GM13976 (cell line): Measurements from ENCODE around the gene KCNJ1.

Experiments used
- DNase-seq: peaks from one replicate; pipeline ENCODE4 v3.0.0; 2012; ENCODE audit warnings: low spot score
- CTCF ChIP-seq: IDR thresholded peaks from 2 replicates; pipeline ENCODE4 v1.5.1; 2012; ENCODE audit warnings: borderline replicate concordance, mild to moderate bottlenecking; ENCODE audit not compliant: insufficient read depth; ENCODE audit errors: extremely low read depth, missing control alignments, control extremely low read depth
- in situ Hi-C: fragments of 300-500 bp; cut with MboI; formaldehyde crosslinking; loops from one replicate; pipeline ENCODE4 v1.12.0; 2022; ENCODE audit warnings: low sequenced_read_pairs, mixed read lengths, inconsistent platforms; ENCODE audit not compliant: unreplicated experiment

Gene KCNJ1

GRCh38 chr11:128876133-128876650 is 9.1 kb upstream of the KCNJ1 start:
- in situ Hi-C loops, result loop anchor here (25.0 kb wide), 1 partner anchor 461 kb away; no protein-coding TSS in a partner anchor
- DNase-seq, result no peak
- no peak for TF ChIP-seq CTCF

- DNase-seq, result no peak
- in situ Hi-C loops, result no loop called here
- no peak for TF ChIP-seq CTCF
These were observed 7.3 kb upstream of the KCNJ1 start for GRCh38 chr11:128874427-128874826.

GRCh38 chr11:128872594-128872993 is 5.5 kb upstream of the KCNJ1 start:
- DNase-seq, result no peak
- in situ Hi-C loops, result no loop called here
- no peak for TF ChIP-seq CTCF

GRCh38 chr11:128872094-128872493 is 5.0 kb upstream of the KCNJ1 start:
- in situ Hi-C loops, result no loop called here
- TF ChIP-seq CTCF, result no peak
- DNase-seq, result no peak

GRCh38 chr11:128871168-128871610 is 4.1 kb upstream of the KCNJ1 start:
- no peak for DNase-seq
- in situ Hi-C loops, result no loop called here
- TF ChIP-seq CTCF, result no peak

- in situ Hi-C loops, result no loop called here
- DNase-seq, result no peak
- TF ChIP-seq CTCF, result no peak
These were observed 2.0 kb upstream of the KCNJ1 start for GRCh38 chr11:128868841-128869671.

- in situ Hi-C loops, result no loop called here
- TF ChIP-seq CTCF, result no peak
- DNase-seq, result no peak
These were observed 1.6 kb downstream of the KCNJ1 start for GRCh38 chr11:128865490-128865889.
